AG04449 (cell line): Measurements from ENCODE around the gene SPATS1.
"Not testable (repeated sequence)": the region's sequence is repeated elsewhere in the genome, so short reads cannot be mapped to it uniquely, and the experiment has no call there.

Experiments
- CTCF ChIA-PET: fragments of 350-600 bp; formaldehyde crosslinking; extraction: SDS; loops from one replicate; lab custom pipeline; 2021; ENCODE audit warnings: antibody characterized with exemption; lab: Yijun Ruan, JAX
- POLR2A ChIA-PET: fragments of 400-600, 350-600 bp; formaldehyde crosslinking; extraction: SDS; loops from one replicate; lab custom pipeline; 2020; ENCODE audit warnings: antibody characterized with exemption, inconsistent platforms; lab: Yijun Ruan, JAX
- DNase-seq: peaks from one replicate; pipeline ENCODE4 v3.0.0-alpha.2; 2010; ENCODE audit warnings: low read depth, low spot score
- H3K4me3 ChIP-seq: 2 replicates; pipeline ENCODE4 v1.5.1; 2011; ENCODE audit warnings: low read depth, mild to moderate bottlenecking, control low read depth, low read length
- TF ChIP-seq, protein P1 (sequence below): IDR thresholded peaks from one replicate; pipeline ENCODE4 v1.5.1; 2011; ENCODE audit warnings: mild to moderate bottlenecking, moderate library complexity, low read length, control low read depth, inconsistent platforms; ENCODE audit not compliant: insufficient read depth; ENCODE audit errors: missing control alignments

The SPATS1 gene

DNA sequence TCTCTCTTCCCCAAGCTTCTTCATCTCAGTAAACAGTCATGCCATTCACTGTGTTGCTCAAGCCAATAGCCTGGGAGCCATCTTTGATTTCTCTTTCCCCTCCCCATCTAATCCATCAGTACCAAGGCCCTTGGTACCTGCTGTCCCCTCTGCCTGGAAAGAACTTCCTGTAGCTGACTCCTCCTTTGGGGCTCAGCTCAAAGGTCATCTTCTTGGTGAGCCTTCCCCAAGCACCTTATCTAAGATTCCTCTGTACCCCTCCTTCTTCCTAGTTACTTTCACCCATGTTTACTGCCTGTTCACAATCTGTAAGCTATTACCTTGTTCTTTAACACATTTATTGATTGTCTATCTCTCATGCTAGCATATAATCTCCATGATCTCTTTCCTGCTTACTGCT lies 32.8 kb upstream of the SPATS1 start:
- DNase-seq = no peak
- no peak overlapping the region for H3K4me3 ChIP-seq
- ChIA-PET CTCF (interaction anchor here (1.3 to 16.0 kb wide), 5 partner anchors 9 to 72 kb away, joined by 3 to 158 read pairs (median 4); partner anchors contain the start of genes NFKBIE and TMEM151B), POLR2A (interaction anchor here (1.3 kb wide), 1 partner anchor 12 kb away, joined by 5 read pairs; no protein-coding TSS in a partner anchor)
- TF ChIP-seq, protein P1, sequence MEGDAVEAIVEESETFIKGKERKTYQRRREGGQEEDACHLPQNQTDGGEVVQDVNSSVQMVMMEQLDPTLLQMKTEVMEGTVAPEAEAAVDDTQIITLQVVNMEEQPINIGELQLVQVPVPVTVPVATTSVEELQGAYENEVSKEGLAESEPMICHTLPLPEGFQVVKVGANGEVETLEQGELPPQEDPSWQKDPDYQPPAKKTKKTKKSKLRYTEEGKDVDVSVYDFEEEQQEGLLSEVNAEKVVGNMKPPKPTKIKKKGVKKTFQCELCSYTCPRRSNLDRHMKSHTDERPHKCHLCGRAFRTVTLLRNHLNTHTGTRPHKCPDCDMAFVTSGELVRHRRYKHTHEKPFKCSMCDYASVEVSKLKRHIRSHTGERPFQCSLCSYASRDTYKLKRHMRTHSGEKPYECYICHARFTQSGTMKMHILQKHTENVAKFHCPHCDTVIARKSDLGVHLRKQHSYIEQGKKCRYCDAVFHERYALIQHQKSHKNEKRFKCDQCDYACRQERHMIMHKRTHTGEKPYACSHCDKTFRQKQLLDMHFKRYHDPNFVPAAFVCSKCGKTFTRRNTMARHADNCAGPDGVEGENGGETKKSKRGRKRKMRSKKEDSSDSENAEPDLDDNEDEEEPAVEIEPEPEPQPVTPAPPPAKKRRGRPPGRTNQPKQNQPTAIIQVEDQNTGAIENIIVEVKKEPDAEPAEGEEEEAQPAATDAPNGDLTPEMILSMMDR = no peak

DNA sequence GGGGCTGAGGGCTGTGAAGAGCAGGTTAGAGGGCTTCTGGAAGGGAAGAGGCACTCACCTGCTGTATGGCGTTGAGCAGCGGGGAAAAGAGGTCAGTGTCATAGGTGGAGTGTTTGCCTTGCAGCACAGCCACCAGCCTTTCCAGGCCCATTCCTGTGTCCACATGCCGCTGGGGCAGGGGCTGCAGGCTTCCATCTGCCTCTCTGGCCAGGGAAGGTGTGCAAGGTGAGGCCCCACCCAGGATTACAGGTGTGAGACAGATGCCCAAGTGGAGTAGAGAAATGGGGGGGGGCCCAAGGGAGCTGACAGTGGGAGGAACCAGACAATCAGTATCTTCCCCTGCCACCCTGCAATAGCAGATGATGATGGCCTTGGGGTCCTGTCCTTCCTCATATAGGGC lies 32.2 kb upstream of the SPATS1 start:
- TF ChIP-seq, protein P1 = no peak
- no peak overlapping the region for H3K4me3 ChIP-seq
- ChIA-PET POLR2A (no interaction called here), CTCF (interaction anchor here (1.3 to 16.0 kb wide), 5 partner anchors 10 to 73 kb away, joined by 3 to 158 read pairs (median 41); partner anchors contain the start of genes NFKBIE and TMEM151B)
- no peak for DNase-seq

DNA sequence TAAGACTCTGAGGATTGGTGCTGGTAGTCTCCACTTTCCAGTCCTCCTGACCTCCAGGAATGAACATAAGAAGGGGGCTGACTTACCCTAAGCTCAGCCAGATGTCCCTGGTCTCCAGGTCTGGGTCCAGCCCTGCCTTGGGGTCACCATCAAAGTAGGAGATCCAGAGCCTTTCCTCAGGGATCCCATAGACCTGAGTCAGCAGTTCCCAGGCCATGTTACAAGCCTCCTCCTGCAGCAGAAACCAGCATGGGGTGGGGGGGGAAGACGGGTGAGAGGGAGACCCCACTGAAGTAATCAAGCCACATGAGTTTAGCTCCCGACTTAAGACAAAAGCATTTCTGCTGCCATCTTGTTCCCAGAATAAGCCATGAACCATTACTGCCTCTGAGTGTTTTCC lies 31.1 kb upstream of the SPATS1 start:
- POLR2A ChIA-PET = no interaction called here
- TF ChIP-seq, protein P1 = no peak
- no peak for DNase-seq
- H3K4me3 ChIP-seq = no peak overlapping the region
- CTCF ChIA-PET = interaction anchor here (0.7 to 7.6 kb wide), 10 partner anchors 11 to 139 kb away, joined by 3 to 148 read pairs (median 4); partner anchors contain the start of gene TMEM151B

DNA sequence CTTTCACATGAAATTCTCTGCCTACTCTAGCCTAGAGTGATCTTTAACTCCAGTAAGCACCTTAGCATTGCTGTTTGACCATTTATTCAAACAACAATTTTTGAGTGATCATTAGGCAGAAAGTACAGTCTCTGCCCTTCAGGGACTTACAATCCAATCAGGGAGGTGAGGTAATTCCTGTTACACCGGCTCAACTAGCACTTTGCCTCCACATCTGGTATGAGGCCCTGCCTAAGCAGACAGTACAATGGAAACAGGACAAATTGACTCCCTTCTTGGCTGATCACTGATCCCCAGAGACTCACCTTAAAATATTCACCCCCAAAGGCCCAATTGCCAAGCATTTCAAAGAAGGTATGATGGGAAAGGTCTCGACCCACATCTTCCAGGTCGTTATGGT lies 30.7 kb upstream of the SPATS1 start:
- H3K4me3 ChIP-seq = peak overlapping the region; percentile 94
- TF ChIP-seq, protein P1 = no peak
- ChIA-PET CTCF (interaction anchor here (0.7 to 7.6 kb wide), 14 partner anchors 11 to 150 kb away, joined by 3 to 148 read pairs (median 4); partner anchors contain the start of gene TMEM151B), POLR2A (no interaction called here)
- no peak for DNase-seq

DNA sequence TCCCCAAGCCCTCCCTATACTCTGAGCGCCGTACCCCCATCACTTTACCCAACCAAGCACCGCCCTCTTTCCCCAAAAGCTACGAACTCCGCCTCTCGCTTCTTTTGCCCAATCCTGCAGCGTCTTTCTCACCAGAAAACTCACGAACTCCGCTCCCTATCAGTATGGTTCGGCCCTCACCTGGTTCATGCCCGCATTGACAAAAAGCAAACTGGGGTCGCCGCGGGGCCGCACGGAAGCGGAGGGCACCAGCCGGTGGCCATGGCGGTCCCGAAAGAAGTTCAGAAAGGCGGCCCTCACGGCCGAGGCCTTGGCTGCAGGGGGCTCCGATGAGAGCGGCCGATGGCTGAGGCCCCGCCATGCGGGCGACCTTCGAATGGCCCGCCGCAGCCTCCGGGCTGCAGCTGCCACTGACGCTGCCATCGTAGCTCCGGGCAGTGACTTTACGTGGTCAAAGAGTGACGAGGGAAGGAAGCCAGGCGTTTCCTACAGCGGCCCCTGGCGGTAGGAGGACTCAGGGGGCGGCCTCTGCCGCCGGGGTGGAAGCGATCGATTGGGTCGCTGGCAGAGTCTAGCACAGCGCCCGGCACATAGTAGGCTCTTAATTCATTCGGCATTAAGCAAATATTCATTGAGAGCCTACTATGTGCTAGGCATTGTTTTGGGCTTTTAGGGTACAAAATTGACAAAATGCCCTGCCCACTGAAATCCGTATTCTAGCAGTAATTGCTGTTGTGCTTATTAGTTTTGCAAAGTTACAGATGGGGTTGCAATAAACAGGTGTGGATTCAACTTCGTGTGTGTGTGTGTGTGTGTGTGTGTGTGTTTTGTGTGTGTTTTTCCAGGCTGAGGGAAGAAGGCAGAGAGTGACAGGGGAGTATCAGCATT lies 29.3 kb upstream of the SPATS1 start, which contains the start of gene AARS2:
Gene AARS2 (minus strand): TSS at position 447 of the 888 bp plus-strand sequence. CDS start 24 bp downstream, at position 423.
- ChIA-PET CTCF (interaction anchor here (0.6 to 7.6 kb wide), 35 partner anchors 11 to 182 kb away, joined by 3 to 148 read pairs (median 4); partner anchors contain the start of genes SLC35B2 and TMEM151B), POLR2A (interaction anchor here (0.6 kb wide), 1 partner anchor 183 kb away, joined by 3 read pairs; no protein-coding TSS in a partner anchor)
- peak; percentile 37 for DNase-seq
- TF ChIP-seq, protein P1 = peak; percentile 97
- peak within 1 kb of the TSS; percentile 94 for H3K4me3 ChIP-seq

DNA sequence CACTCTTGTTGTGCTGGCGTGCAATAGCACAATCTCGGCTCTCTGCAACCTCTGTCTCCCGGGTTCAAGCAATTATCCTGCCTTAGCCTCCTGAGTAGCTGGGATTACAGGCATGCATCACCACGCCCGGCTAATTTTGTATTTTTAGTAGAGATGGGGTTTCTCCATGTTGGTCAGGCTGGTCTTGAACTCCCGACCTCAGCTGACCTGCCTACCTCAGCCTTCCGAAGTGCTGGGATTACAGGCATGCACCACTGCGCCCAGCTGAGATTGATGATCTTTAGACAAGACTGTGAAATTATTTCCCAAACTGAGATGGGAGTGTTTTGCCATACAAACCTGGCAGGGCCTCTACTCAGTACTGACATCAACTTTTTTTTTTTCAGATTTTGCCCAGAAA lies 27.8 kb upstream of the SPATS1 start:
- H3K4me3 ChIP-seq, DNase-seq, POLR2A ChIA-PET: not testable (repeated sequence)
- CTCF ChIA-PET = interaction anchor here (0.6 to 7.6 kb wide), 13 partner anchors 10 to 1996 kb away, joined by 3 to 148 read pairs (median 6); partner anchors contain the start of gene TMEM151B
